WTC11 (cell line): ENCODE results near the gene ENGASE.

Experiments used
- CTCF ChIP-seq: fragments of 200-600 bp; IDR thresholded peaks from 2 replicates; pipeline ENCODE4 v1.8.0; 2022; ENCODE audit warnings: antibody characterized with exemption
- FOXJ3 ChIP-seq: sonication (generic); formaldehyde crosslinking; IDR thresholded peaks from 2 replicates; pipeline ENCODE4 v1.9.0; 2021; ENCODE audit warnings: missing genetic modification reagents, mild to moderate bottlenecking, borderline replicate concordance
- JAZF1 ChIP-seq: fragments of 250-450 bp; sonication (Bioruptor Pico); IDR thresholded peaks from 2 replicates; pipeline ENCODE4 v1.9.0; 2021; ENCODE audit warnings: moderate library complexity, mild to moderate bottlenecking, inconsistent platforms
- ZNF416 ChIP-seq: fragments of 250-450 bp; sonication (Bioruptor Pico); IDR thresholded peaks from 2 replicates; pipeline ENCODE4 v1.9.0; 2021; ENCODE audit warnings: mild to moderate bottlenecking, inconsistent platforms

GRCh38 chr17:79086609-79087427 is 12.2 kb downstream of the ENGASE start:
- no peak for TF ChIP-seq CTCF
- TF ChIP-seq ZNF416 (CRISPR knock-in tag): no peak
- no peak for TF ChIP-seq FOXJ3 (CRISPR knock-in tag)
- TF ChIP-seq JAZF1 (CRISPR knock-in tag): no peak
